ENCODE measurements around the gene HMOX1.

- TF ChIP-seq CTCF (conservative IDR thresholded peaks at IDR 0.05): no peak
- no peak for TF ChIP-seq ZFX (IDR thresholded peaks at IDR 0.05)
These were observed at the start of gene HMOX1 for GRCh38 chr22:35380537-35381423.

Data from C4-2B (cell line).